IMR-90 (cell line): ENCODE data around the gene ISG20. TPM values are rescaled to one million over a fixed set of nuclear protein-coding genes. Genes with fewer than 3 reads are reported as not detected.

Experiments
- ATAC-seq: fragments of 200-7000 bp; cut with Tn5 transposase; 2 replicates; pipeline ENCODE4 v1.9.1; 2020; ENCODE audit warnings: low read depth, mild to moderate bottlenecking, moderate library complexity
- BruUV-seq: library from RNA; stranded (reverse); fragments of 400-500 nt; replicated peaks from 2 replicates; lab custom pipeline; 2021; lab: Mats Ljungman, UMichigan
- CTCF ChIA-PET: fragments of 300-600 bp; formaldehyde crosslinking; extraction: SDS; loops from one replicate; lab custom pipeline; 2021; ENCODE audit warnings: antibody characterized with exemption; lab: Yijun Ruan, JAX
- POLR2A ChIA-PET: fragments of 300-600 bp; sonication (Branson Sonifier 250); formaldehyde crosslinking; loops from one replicate; lab custom pipeline; 2022; ENCODE audit warnings: antibody characterized with exemption; ENCODE audit not compliant: unreplicated experiment; lab: Charles Lee
- DNase-seq: peaks from one replicate; pipeline ENCODE4 v3.0.0; 2013
- H2AFZ ChIP-seq: replicated peaks from 2 replicates; pipeline ENCODE3; 2013; ENCODE audit warnings: low read length, mild to moderate bottlenecking; ENCODE audit not compliant: poor library complexity
- H2AK5ac ChIP-seq: 2 replicates; pipeline ENCODE4 v1.6.1; 2013; ENCODE audit warnings: low read depth, low read length, inconsistent platforms
- H2AK9ac ChIP-seq: replicated peaks from 2 replicates; pipeline ENCODE3; 2013; ENCODE audit warnings: mild to moderate bottlenecking, low read depth, low read length, moderate library complexity; ENCODE audit not compliant: poor library complexity
- H2BK120ac ChIP-seq: 2 replicates; pipeline ENCODE4 v1.6.1; 2013; ENCODE audit warnings: low read depth, low read length, inconsistent platforms
- H2BK15ac ChIP-seq: 3 replicates; pipeline ENCODE4 v1.6.1; 2013; ENCODE audit warnings: low read depth, low read length, inconsistent platforms
- H2BK20ac ChIP-seq: 2 replicates; pipeline ENCODE4 v1.6.1; 2013; ENCODE audit warnings: low read depth, mild to moderate bottlenecking, inconsistent platforms, low read length, moderate library complexity
- H2BK5ac ChIP-seq: 2 replicates; pipeline ENCODE4 v1.6.1; 2013; ENCODE audit warnings: mild to moderate bottlenecking, low read depth, low read length, inconsistent platforms; ENCODE audit not compliant: poor library complexity, severe bottlenecking
- H3K14ac ChIP-seq: replicated peaks from 2 replicates; pipeline ENCODE4 v1.6.1; 2013; ENCODE audit warnings: low read depth, low read length, inconsistent platforms
- H3K18ac ChIP-seq: 2 replicates; pipeline ENCODE4 v1.6.1; 2013; ENCODE audit warnings: low read depth, low read length, control low read depth
- H3K23ac ChIP-seq: 2 replicates; pipeline ENCODE4 v1.6.1; 2013; ENCODE audit warnings: low read depth, low read length, inconsistent platforms
- H3K27ac ChIP-seq: 2 replicates; pipeline ENCODE4 v1.5.1; 2013; ENCODE audit warnings: mild to moderate bottlenecking, control low read depth, low read length; ENCODE audit not compliant: insufficient read depth
- H3K27me3 ChIP-seq: 2 replicates; pipeline ENCODE4 v1.6.1; 2013; ENCODE audit warnings: low read length; ENCODE audit not compliant: control insufficient read depth, insufficient read depth
- H3K36me3 ChIP-seq: 2 replicates; pipeline ENCODE4 v1.6.1; 2013; ENCODE audit warnings: low read length, mixed read lengths; ENCODE audit not compliant: control insufficient read depth, insufficient read depth
- H3K4ac ChIP-seq: 2 replicates; pipeline ENCODE4 v1.6.1; 2013; ENCODE audit warnings: low read depth, low read length, inconsistent platforms
- H3K4me1 ChIP-seq: 2 replicates; pipeline ENCODE4 v1.6.1; 2013; ENCODE audit warnings: low read length, mixed read lengths; ENCODE audit not compliant: control insufficient read depth, insufficient read depth
- H3K4me2 ChIP-seq: 2 replicates; pipeline ENCODE4 v1.6.1; 2013; ENCODE audit warnings: low read depth, mild to moderate bottlenecking, control low read depth, low read length, moderate library complexity
- H3K4me3 ChIP-seq: 2 replicates; pipeline ENCODE4 v1.5.1; 2013; ENCODE audit warnings: low read depth, mild to moderate bottlenecking, control low read depth, low read length, moderate library complexity; ENCODE audit not compliant: insufficient read depth
- H3K56ac ChIP-seq: 2 replicates; pipeline ENCODE4 v1.6.1; 2013; ENCODE audit warnings: low read length, inconsistent platforms; ENCODE audit not compliant: insufficient read depth; ENCODE audit errors: extremely low read depth
- H3K79me1 ChIP-seq, 2 experiments: 2 replicates each; pipeline ENCODE4 v1.6.1; 2013; ENCODE audit warnings: low read length in 2 of 2, inconsistent platforms in 1 of 2, low read depth in 1 of 2
- H3K9ac ChIP-seq: 2 replicates; pipeline ENCODE4 v1.6.1; 2013; ENCODE audit warnings: low read depth, low read length, control low read depth
- H3K9me1 ChIP-seq: 2 replicates; pipeline ENCODE4 v1.6.1; 2013; ENCODE audit warnings: low read length, inconsistent platforms; ENCODE audit not compliant: insufficient read depth
- H3K9me3 ChIP-seq: 2 replicates; pipeline ENCODE4 v1.6.1; 2013; ENCODE audit warnings: low read length; ENCODE audit not compliant: control insufficient read depth, insufficient read depth
- H4K20me1 ChIP-seq: 2 replicates; pipeline ENCODE4 v1.6.1; 2013; ENCODE audit warnings: low read length, inconsistent platforms; ENCODE audit not compliant: insufficient read depth
- H4K5ac ChIP-seq: 2 replicates; pipeline ENCODE4 v1.6.1; 2013; ENCODE audit warnings: mild to moderate bottlenecking, low read depth, low read length, control low read depth
- H4K8ac ChIP-seq, 2 experiments: 2 replicates each; pipeline ENCODE4 v1.6.1; 2013; ENCODE audit warnings: low read depth in 2 of 2, low read length in 2 of 2, control low read depth in 1 of 2, inconsistent platforms in 1 of 2
- H4K91ac ChIP-seq: 2 replicates; pipeline ENCODE4 v1.6.1; 2013; ENCODE audit warnings: low read depth, low read length, inconsistent platforms; ENCODE audit not compliant: insufficient read depth
- BHLHE40 ChIP-seq: fragments of 150-350 bp; IDR thresholded peaks from 2 replicates; pipeline ENCODE4 v1.6.1; 2016; ENCODE audit warnings: mild to moderate bottlenecking, low read depth, low read length
- FOS ChIP-seq: fragments of 150-350 bp; IDR thresholded peaks from 2 replicates; pipeline ENCODE4 v1.6.1; 2016; ENCODE audit warnings: low read depth, low read length
- RAD21 ChIP-seq: IDR thresholded peaks from 2 replicates; pipeline ENCODE4 v1.6.1; 2012; ENCODE audit warnings: low read length, improper control_type of control experiment
- WGBS, 2 experiments: methylation state at CpG; one replicate each; pipeline versions ENCODE4 v1.1.5 to v1.1.7; 2013; ENCODE audit warnings: missing lambda C conversion rate in 2 of 2; ENCODE audit not compliant: insufficient read length in 1 of 2; ENCODE audit errors: extremely low coverage in 2 of 2; 5-methylcytosine and 5-hydroxymethylcytosine counted together
- dilution Hi-C: fragments of 300-500 bp; cut with HindIII; formaldehyde crosslinking; loops from one replicate; pipeline ENCODE4 v1.14.3; 2018; ENCODE audit warnings: low sequenced_read_pairs; ENCODE audit not compliant: unreplicated experiment
- in situ Hi-C: fragments of 300-500 bp; cut with MboI; formaldehyde crosslinking; loops from 3 replicates; pipeline ENCODE4 v1.14.3; 2019; ENCODE audit warnings: low sequenced_read_pairs, inconsistent platforms, mixed read lengths
- intact Hi-C: fragments of 100-400 bp; cut with micrococcal nuclease; formaldehyde crosslinking; loops from 2 replicates; pipeline ENCODE4 v1.10.0; 2022
- polyA plus RNA-seq, 3 experiments: library from polyadenylated mRNA; depleted of rRNA; stranded (reverse); fragments of >200 nt; gene quantifications; 2 replicates each; pipeline ENCODE4 v1.2.3, GENCODE V29; 2012; ENCODE audit warnings: low replicate concordance in 1 of 3
- total RNA-seq: library from RNA; depleted of rRNA; stranded (reverse); fragments of >200 nt; gene quantifications from 2 replicates; pipeline ENCODE4 v1.2.3, GENCODE V29; 2012
- TF ChIP-seq, protein P1 (sequence below): fragments of 150-350 bp; IDR thresholded peaks from 2 replicates; pipeline ENCODE4 v1.6.1; 2016; ENCODE audit warnings: low read depth, mild to moderate bottlenecking, low read length, moderate library complexity, borderline replicate concordance
- TF ChIP-seq, protein P2 (sequence below): conservative IDR thresholded peaks from 2 replicates; pipeline ENCODE4 v1.5.1; 2012; ENCODE audit warnings: mild to moderate bottlenecking, low read depth, low read length, improper control_type of control experiment

The ISG20 gene
- total and polyA plus RNA-seq, 2 of the 4 experiments (the other 2 are of a cell fraction), result 0.72 to 1.2 TPM

DNA sequence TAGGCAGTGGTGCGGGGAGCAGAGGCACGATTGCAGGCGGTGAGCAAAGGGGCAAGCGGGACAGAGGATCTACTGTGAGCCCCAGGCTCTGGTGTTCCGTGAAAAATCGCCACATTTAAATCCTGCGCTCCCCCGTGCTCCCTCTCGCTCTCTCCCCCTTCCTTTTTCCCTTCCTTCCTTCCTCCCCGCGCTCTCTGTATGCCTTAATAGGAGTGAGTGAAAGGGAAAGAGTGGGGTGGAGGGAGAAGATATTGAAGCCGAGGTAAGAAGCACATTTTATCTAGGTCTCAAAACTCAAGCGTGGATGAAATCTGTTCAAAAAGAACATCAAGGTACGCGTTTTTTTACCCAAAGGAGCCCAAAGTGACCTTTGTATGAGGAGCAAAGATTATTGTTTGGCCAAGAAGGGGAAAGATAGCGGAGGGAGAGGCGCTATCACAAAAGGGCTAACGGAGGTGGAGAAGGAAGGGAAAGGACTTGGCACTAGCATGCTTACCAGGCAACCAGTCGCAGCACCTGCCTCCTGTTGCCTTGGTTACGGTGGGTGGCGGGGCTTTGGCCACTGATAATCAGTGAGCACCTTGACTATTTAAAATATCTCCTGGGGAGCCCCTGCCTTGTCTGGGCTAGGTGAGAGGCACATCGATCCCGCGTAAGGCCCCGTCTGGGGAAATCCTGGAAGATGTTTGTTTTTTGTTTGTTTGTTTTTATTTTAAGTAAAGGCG lies 32.6 kb upstream of the ISG20 start:
- no peak overlapping the region for H4K5ac ChIP-seq
- no peaks in the 10 kb centered on the region for H3K79me1 ChIP-seq
- H4K20me1 ChIP-seq, result no peaks in the 10 kb centered on the region
- DNase-seq (no peak), ATAC-seq (no peak)
- no peak overlapping the region for H2AFZ ChIP-seq
- H3K4ac ChIP-seq, result no peak overlapping the region
- no peak overlapping the region for H3K4me3 ChIP-seq
- no peak overlapping the region for H4K91ac ChIP-seq
- H3K4me1 ChIP-seq, result no peaks in the 10 kb centered on the region
- 7% methylated on average over 7 of the region's 26 CpGs; no CpG with 5 or more reads in 1 of the 2 experiments for WGBS, 2 experiments
- no peak overlapping the region for H3K23ac ChIP-seq
- ChIA-PET POLR2A (no interaction called here), CTCF (no interaction called here)
- H2BK20ac ChIP-seq, result no peak overlapping the region
- no peak overlapping the region for H3K27ac ChIP-seq
- H3K9me1 ChIP-seq, result no peaks in the 10 kb centered on the region
- no TSS peak for BruUV-seq
- no peak overlapping the region for H3K18ac ChIP-seq
- H2BK5ac ChIP-seq, result no peak overlapping the region
- no peak overlapping the region for H2AK5ac ChIP-seq
- H3K9me3 ChIP-seq, result no peaks in the 10 kb centered on the region
- no peak overlapping the region for H3K56ac ChIP-seq
- H2BK15ac ChIP-seq, result no peak overlapping the region
- no peak overlapping the region for H2BK120ac ChIP-seq
- H3K36me3 ChIP-seq, result no peaks in the 10 kb centered on the region
- TF ChIP-seq RAD21 (no peak), BHLHE40 (no peak), FOS (no peak)
- TF ChIP-seq, protein P1, sequence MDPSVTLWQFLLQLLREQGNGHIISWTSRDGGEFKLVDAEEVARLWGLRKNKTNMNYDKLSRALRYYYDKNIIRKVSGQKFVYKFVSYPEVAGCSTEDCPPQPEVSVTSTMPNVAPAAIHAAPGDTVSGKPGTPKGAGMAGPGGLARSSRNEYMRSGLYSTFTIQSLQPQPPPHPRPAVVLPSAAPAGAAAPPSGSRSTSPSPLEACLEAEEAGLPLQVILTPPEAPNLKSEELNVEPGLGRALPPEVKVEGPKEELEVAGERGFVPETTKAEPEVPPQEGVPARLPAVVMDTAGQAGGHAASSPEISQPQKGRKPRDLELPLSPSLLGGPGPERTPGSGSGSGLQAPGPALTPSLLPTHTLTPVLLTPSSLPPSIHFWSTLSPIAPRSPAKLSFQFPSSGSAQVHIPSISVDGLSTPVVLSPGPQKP, result no peak
- TF ChIP-seq, protein P2, sequence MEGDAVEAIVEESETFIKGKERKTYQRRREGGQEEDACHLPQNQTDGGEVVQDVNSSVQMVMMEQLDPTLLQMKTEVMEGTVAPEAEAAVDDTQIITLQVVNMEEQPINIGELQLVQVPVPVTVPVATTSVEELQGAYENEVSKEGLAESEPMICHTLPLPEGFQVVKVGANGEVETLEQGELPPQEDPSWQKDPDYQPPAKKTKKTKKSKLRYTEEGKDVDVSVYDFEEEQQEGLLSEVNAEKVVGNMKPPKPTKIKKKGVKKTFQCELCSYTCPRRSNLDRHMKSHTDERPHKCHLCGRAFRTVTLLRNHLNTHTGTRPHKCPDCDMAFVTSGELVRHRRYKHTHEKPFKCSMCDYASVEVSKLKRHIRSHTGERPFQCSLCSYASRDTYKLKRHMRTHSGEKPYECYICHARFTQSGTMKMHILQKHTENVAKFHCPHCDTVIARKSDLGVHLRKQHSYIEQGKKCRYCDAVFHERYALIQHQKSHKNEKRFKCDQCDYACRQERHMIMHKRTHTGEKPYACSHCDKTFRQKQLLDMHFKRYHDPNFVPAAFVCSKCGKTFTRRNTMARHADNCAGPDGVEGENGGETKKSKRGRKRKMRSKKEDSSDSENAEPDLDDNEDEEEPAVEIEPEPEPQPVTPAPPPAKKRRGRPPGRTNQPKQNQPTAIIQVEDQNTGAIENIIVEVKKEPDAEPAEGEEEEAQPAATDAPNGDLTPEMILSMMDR, result no peak
- peaks cover 59% of the 10 kb centered on the region for H3K27me3 ChIP-seq
- dilution Hi-C loops (no loop called here), intact Hi-C loops (no loop called here), in situ Hi-C loops (no loop called here)
- no peak overlapping the region for H4K8ac ChIP-seq
- H2AK9ac ChIP-seq, result no peak overlapping the region
- H3K14ac ChIP-seq, result no peak overlapping the region
- no peak overlapping the region for H3K9ac ChIP-seq
- no peak overlapping the region for H3K4me2 ChIP-seq
